Adrenal gland (tissue), 12 donors: Measurements from ENCODE around the gene ETFA. TPM values are rescaled to one million over a fixed set of nuclear protein-coding genes. Genes with fewer than 3 reads are reported as not detected.
A peak's percentile ranks its signal among the peaks of the same experiment; 100 is the strongest.

ENCODE experiments used
- DNase-seq, 7 donors: peaks; one replicate each; pipeline ENCODE4 v3.0.0-alpha.2; 2019 to 2020
- H3K27ac ChIP-seq, 5 donors: fragments of 200-600 bp; sonication (generic) in 4 of 5; 1 replicate in 3 of 5; 2 replicates in 2 of 5; pipeline versions ENCODE4 v1.5.1 to v1.8.0; 2016 to 2020; ENCODE audit warnings: mild to moderate bottlenecking in 1 of 5
- H3K27me3 ChIP-seq: fragments of 200-600 bp; 2 replicates; pipeline ENCODE4 v1.8.0; 2021
- H3K36me3 ChIP-seq, 2 donors: fragments of 200-600 bp; replicated peaks in 1 of 2; 1 replicate in 1 of 2; 2 replicates in 1 of 2; pipeline versions ENCODE4 v1.5.1 to v1.8.0; 2018 to 2022
- H3K4me1 ChIP-seq, 2 donors: fragments of 200-600 bp; replicated peaks in 1 of 2; 1 replicate in 1 of 2; 2 replicates in 1 of 2; pipeline versions ENCODE4 v1.5.1 to v1.8.0; 2018 to 2021
- H3K4me3 ChIP-seq, 4 donors: fragments of 200-600 bp; sonication (generic) in 3 of 4; one replicate each; pipeline ENCODE4 v1.5.1; 2016 to 2018
- H3K9me3 ChIP-seq, 3 donors: fragments of 200-600 bp; sonication (generic) in 1 of 3; replicated peaks in 1 of 3; 1 replicate in 2 of 3; 2 replicates in 1 of 3; pipeline versions ENCODE4 v1.5.1 to v1.8.0; 2016 to 2021
- CTCF ChIP-seq, 6 experiments: fragments of 450-650 bp in 4 of 6; fragments of 200-600 bp in 2 of 6; sonication (generic) in 1 of 6; IDR thresholded peaks; 1 replicate in 5 of 6; 2 replicates in 1 of 6; pipeline versions ENCODE4 v1.5.1 to v1.8.0; 2016 to 2021; ENCODE audit warnings: antibody characterized with exemption in 6 of 6, mild to moderate bottlenecking in 2 of 6, moderate library complexity in 1 of 6
- POLR2A ChIP-seq, 2 donors: fragments of 450-650 bp; IDR thresholded peaks; one replicate each; pipeline ENCODE4 v1.6.1; 2017; ENCODE audit warnings: antibody characterized with exemption in 2 of 2, mild to moderate bottlenecking in 2 of 2, moderate library complexity in 1 of 2
- WGBS, 4 donors: extraction: QIAGEN DNeasy Blood & Tissue Kit in 2 of 4; methylation state at CpG; one replicate each; pipeline versions ENCODE4 v1.1.5 to v1.1.7; 2013 to 2017; 5-methylcytosine and 5-hydroxymethylcytosine counted together
- intact Hi-C, 2 donors: fragments of 100-400 bp; cut with DNase I; formaldehyde crosslinking; loops; one replicate each; pipeline versions ENCODE4 v1.14.1 to v1.15.0; 2022 to 2023
- polyA plus RNA-seq, 3 donors: library from polyadenylated mRNA; stranded (reverse); fragments of 200-250 nt in 2 of 3; fragments of 350-450 nt in 1 of 3; fragmentation: Illumina TruSeq in 1 of 3; extraction: RNeasy Lipid Tissue Mini Kit (QIAGEN cat#74804) in 1 of 3; gene quantifications; one replicate each; pipeline ENCODE4 v1.2.3, GENCODE V29; 2013 to 2014
- total RNA-seq, 9 donors: library from RNA; depleted of rRNA in 4 of 9; stranded (reverse); fragments of >200 nt in 4 of 9; fragments of 120-200 nt in 1 of 9; fragmentation: NEBNext Ultra II Directional in 1 of 9; extraction: Animal tissue kit (Norgen Biotek cat#: 25700) in 1 of 9; gene quantifications; one replicate each; pipeline versions ENCODE4 v1.1.0 to v1.2.4, GENCODE V29; 2013 to 2023
- donor health status: healthy with polysubstance abuse.
- donor health status: Bipolar disorder and iron deficiency.
- donor health status: DM: yes; HTN: yes; CAD: no.
- donor health status: DM: no; HTN: no; CAD: no.
- donor health status: DM: no; HTN: no; CAD: no.
- donor health status: DM: yes; HTN: yes; CAD: no.

ETFA gene
- total and polyA plus RNA-seq, 12 donors: 50.0 to 339 (median 187) TPM

- intact Hi-C loops: loop anchor here in 1 of 2 donors (5.0 to 10.0 kb wide), 2 partner anchors 138 to 641 kb away; no protein-coding TSS in a partner anchor
- DNase-seq: no peak
- WGBS, 4 donors: 72 to 79% (median 74%) methylated on average over 6 to 8 of the region's 8 CpGs
- Histone ChIP-seq H3K27me3 (no peaks in the 10 kb centered on the region), H3K4me3 (no peak overlapping the region), H3K27ac (no peak overlapping the region), H3K4me1 (peaks cover 35 to 42% of the 10 kb centered on the region in 2 donors), H3K9me3 (no peaks in the 10 kb centered on the region), H3K36me3 (no peaks in the 10 kb centered on the region)
- no peak for TF ChIP-seq CTCF (IDR thresholded peaks at IDR 0.05)
- TF ChIP-seq POLR2A (IDR thresholded peaks at IDR 0.05): no peak
Measured at GRCh38 chr15:76193934-76194333, 117.3 kb downstream of the ETFA start.

GRCh38 chr15:76192715-76193114 is 118.6 kb downstream of the ETFA start:
- H3K36me3 ChIP-seq: no peaks in the 10 kb centered on the region
- H3K4me3 ChIP-seq: no peak overlapping the region
- WGBS, 4 donors: 92 to 100% (median 96%) methylated on average over 1 to 8 of the region's 8 CpGs
- peaks cover 24 to 31% of the 10 kb centered on the region in 2 donors for H3K4me1 ChIP-seq
- no peak overlapping the region for H3K27ac ChIP-seq
- no peaks in the 10 kb centered on the region for H3K9me3 ChIP-seq
- intact Hi-C loops: loop anchor here in 1 of 2 donors (5.0 to 10.0 kb wide), 2 partner anchors 140 to 642 kb away; no protein-coding TSS in a partner anchor
- TF ChIP-seq CTCF (IDR thresholded peaks at IDR 0.05): no peak
- no peak for TF ChIP-seq POLR2A (IDR thresholded peaks at IDR 0.05)
- DNase-seq: no peak
- no peaks in the 10 kb centered on the region for H3K27me3 ChIP-seq

- Histone ChIP-seq H3K4me3 (no peak overlapping the region), H3K4me1 (peaks cover 14 to 20% of the 10 kb centered on the region in 2 donors), H3K27ac (no peak overlapping the region), H3K36me3 (no peaks in the 10 kb centered on the region), H3K9me3 (no peaks in the 10 kb centered on the region), H3K27me3 (no peaks in the 10 kb centered on the region)
- intact Hi-C loops: loop anchor here in 1 of 2 donors (5.0 to 10.0 kb wide), 2 partner anchors 141 to 643 kb away; no protein-coding TSS in a partner anchor
- TF ChIP-seq POLR2A (IDR thresholded peaks at IDR 0.05) (no peak), CTCF (IDR thresholded peaks at IDR 0.05) (no peak)
- WGBS, 4 donors: 64 to 84% (median 72%) methylated on average over 43 to 55 of the region's 55 CpGs
- DNase-seq: no peak
Measured at GRCh38 chr15:76191539-76192244, 119.6 kb downstream of the ETFA start.

GRCh38 chr15:76190751-76191538 is 120.3 kb downstream of the ETFA start:
- H3K36me3 ChIP-seq: no peaks in the 10 kb centered on the region
- peak; percentile 71 to 91 (median 85) for TF ChIP-seq CTCF (IDR thresholded peaks at IDR 0.05)
- no peak for TF ChIP-seq POLR2A (IDR thresholded peaks at IDR 0.05)
- DNase-seq: peak; percentile 76 to 90 (median 88)
- H3K9me3 ChIP-seq: no peaks in the 10 kb centered on the region
- 17 to 36% (median 23%) methylated on average over 17 to 34 of the region's 34 CpGs for WGBS, 4 donors
- intact Hi-C loops: loop anchor here in 1 of 2 donors (5.0 to 10.0 kb wide), 2 partner anchors 141 to 644 kb away; no protein-coding TSS in a partner anchor
- H3K4me1 ChIP-seq: peaks cover 7 to 13% of the 10 kb centered on the region in 2 donors
- H3K4me3 ChIP-seq: no peak overlapping the region
- H3K27me3 ChIP-seq: no peaks in the 10 kb centered on the region
- no peak overlapping the region for H3K27ac ChIP-seq
